Right cardiac atrium (tissue), 5 donors: Measurements from ENCODE around the gene TAOK3. TPM values are rescaled to one million over a fixed set of nuclear protein-coding genes. Genes with fewer than 3 reads are reported as not detected.

Experiments
- ATAC-seq, 2 donors: fragments of 200-7000 bp; cut with Tn5 transposase; one replicate each; pipeline versions ENCODE4 v1.8.0 to v1.9.1; 2020; ENCODE audit warnings: moderate library complexity in 2 of 2, mild to moderate bottlenecking in 1 of 2
- DNase-seq, 3 donors: peaks; one replicate each; pipeline ENCODE4 v3.0.0-alpha.2; 2020
- H3K27ac ChIP-seq: one replicate; pipeline ENCODE4 v1.5.1; 2013; ENCODE audit warnings: mild to moderate bottlenecking, low read length, control low read depth, moderate library complexity
- H3K27me3 ChIP-seq: one replicate; pipeline ENCODE4 v1.6.1; 2013; ENCODE audit not compliant: control insufficient read depth, insufficient read depth
- H3K4me1 ChIP-seq: one replicate; pipeline ENCODE4 v1.6.1; 2013; ENCODE audit warnings: low read length; ENCODE audit not compliant: control insufficient read depth, insufficient read depth
- H3K4me3 ChIP-seq: one replicate; pipeline ENCODE4 v1.5.1; 2013; ENCODE audit warnings: low read length, control low read depth
- H3K9me3 ChIP-seq: one replicate; pipeline ENCODE4 v1.6.1; 2013; ENCODE audit warnings: low read length; ENCODE audit not compliant: control insufficient read depth
- WGBS: extraction: QIAGEN DNeasy Blood & Tissue Kit; methylation state at CpG from one replicate; pipeline ENCODE4 v1.1.7; 2013; 5-methylcytosine and 5-hydroxymethylcytosine counted together
- intact Hi-C, 4 donors: fragments of 100-400 bp; cut with DNase I; formaldehyde crosslinking; loops; one replicate each; pipeline versions ENCODE4 v1.11.0 to v1.14.0; 2022 to 2023
- polyA plus RNA-seq: library from polyadenylated mRNA; stranded (reverse); fragments of 200-250 nt; gene quantifications from one replicate; pipeline ENCODE4 v1.2.3, GENCODE V29; 2013
- total RNA-seq, 4 donors: library from RNA; stranded (reverse); fragmentation: NEBNext Ultra II Directional; extraction: Animal tissue kit (Norgen Biotek cat#: 25700); gene quantifications; one replicate each; pipeline ENCODE4 v1.2.1, GENCODE V29; 2021
- donor health status: healthy with polysubstance abuse.
- donor health status: DM: no; HTN: yes; CAD: no.
- donor health status: DM: no; HTN: no; CAD: no.
- donor health status: DM: no; HTN: yes; CAD: no; lungs with severe emphysema.
- donor health status: DM: yes; HTN: yes; CAD: no.

Gene TAOK3
- total and polyA plus RNA-seq, 5 donors, result 16.9 to 29.1 (median 24.5) TPM

GRCh38 chr12:118397708-118398440 lies 25.2 kb upstream of the TAOK3 start:
- intact Hi-C loops, result loop anchor here in 1 of 4 donors (10.0 kb wide), 1 partner anchor 523 kb away; no protein-coding TSS in a partner anchor
- no peaks in the 10 kb centered on the region for H3K9me3 ChIP-seq
- H3K27ac ChIP-seq, result no peak overlapping the region
- H3K27me3 ChIP-seq, result no peaks in the 10 kb centered on the region
- ATAC-seq (peak; percentile 59 to 74), DNase-seq (no peak)
- WGBS, result 66% methylated on average over 10 of the region's 10 CpGs
- no peak overlapping the region for H3K4me3 ChIP-seq
- peaks cover 3% of the 10 kb centered on the region for H3K4me1 ChIP-seq

GRCh38 chr12:118391836-118392235 lies 19.1 kb upstream of the TAOK3 start:
- Histone ChIP-seq H3K4me3 (no peak overlapping the region), H3K4me1 (peaks cover 3% of the 10 kb centered on the region), H3K27ac (no peak overlapping the region), H3K9me3 (no peaks in the 10 kb centered on the region), H3K27me3 (no peaks in the 10 kb centered on the region)
- ATAC-seq (no peak), DNase-seq (no peak)
- 94% methylated on average over 1 of the region's 1 CpG for WGBS
- intact Hi-C loops, result loop anchor here in 1 of 4 donors (10.0 kb wide), 1 partner anchor 517 kb away; no protein-coding TSS in a partner anchor

- no peaks in the 10 kb centered on the region for H3K27me3 ChIP-seq
- no peak overlapping the region for H3K4me3 ChIP-seq
- 68% methylated on average over 2 of the region's 2 CpGs for WGBS
- no peaks in the 10 kb centered on the region for H3K9me3 ChIP-seq
- intact Hi-C loops, result loop anchor here in 1 of 4 donors (10.0 kb wide), 1 partner anchor 517 kb away; no protein-coding TSS in a partner anchor
- no peak overlapping the region for H3K27ac ChIP-seq
- no peak for DNase-seq
- peak; percentile 41 to 59 for ATAC-seq
- H3K4me1 ChIP-seq, result peaks cover 3% of the 10 kb centered on the region
These were observed 18.7 kb upstream of the TAOK3 start for GRCh38 chr12:118391424-118391823.

- H3K4me3 ChIP-seq, result peak overlapping the region; percentile 80
- intact Hi-C loops, result loop anchor here (5.0 kb wide), 2 partner anchors 196 to 256 kb away; no protein-coding TSS in a partner anchor
- 36% methylated on average over 8 of the region's 8 CpGs for WGBS
- no peaks in the 10 kb centered on the region for H3K4me1 ChIP-seq
- peak; percentile 41 to 79 (median 69) for DNase-seq
- H3K27me3 ChIP-seq, result no peaks in the 10 kb centered on the region
- no peak for ATAC-seq
- no peaks in the 10 kb centered on the region for H3K9me3 ChIP-seq
- no peak overlapping the region for H3K27ac ChIP-seq
These were observed 5.3 kb upstream of the TAOK3 start for GRCh38 chr12:118377884-118378470.

DNA sequence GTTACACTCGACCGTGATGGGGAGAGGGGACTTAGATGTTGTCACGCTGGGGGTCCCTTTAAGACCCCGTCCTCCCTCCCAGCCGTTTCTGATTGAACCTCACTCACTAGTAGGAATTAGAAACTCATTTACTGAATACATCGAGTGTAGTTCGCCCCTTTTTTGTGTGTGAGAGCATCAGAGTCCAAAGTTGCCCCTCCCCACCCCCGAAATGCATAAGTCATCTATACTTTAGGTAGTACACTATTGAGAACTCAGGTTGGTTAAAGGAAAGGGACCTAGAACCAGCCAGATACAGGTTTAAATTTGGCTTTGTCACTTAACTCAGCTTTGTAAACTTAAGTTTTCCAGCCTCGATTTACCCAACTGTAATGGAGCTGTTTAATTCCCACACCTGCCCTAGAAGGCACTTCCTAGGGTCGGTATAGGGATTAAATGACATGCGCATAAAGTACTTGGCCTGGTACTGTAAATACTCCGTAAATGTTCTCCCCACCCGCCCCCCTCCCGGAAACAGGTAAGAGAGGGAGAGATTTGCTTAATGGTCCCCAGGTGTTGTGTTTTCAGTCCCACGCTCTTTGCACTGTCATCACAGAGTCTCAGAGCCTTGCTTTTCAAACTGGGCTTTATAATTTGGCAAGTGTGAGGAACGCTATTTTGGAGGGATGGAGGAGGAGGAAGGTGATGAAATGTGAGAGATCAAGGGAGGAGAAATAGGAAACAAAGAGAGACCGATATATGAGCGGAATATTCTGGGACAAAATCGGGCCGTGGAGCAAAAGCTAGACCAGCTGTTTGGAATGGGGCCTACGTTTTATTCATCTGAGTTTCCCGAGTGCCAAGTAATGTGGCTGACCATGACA lies 4.5 kb upstream of the TAOK3 start:
- peak overlapping the region; percentile 80 for H3K4me3 ChIP-seq
- no peaks in the 10 kb centered on the region for H3K27me3 ChIP-seq
- peak overlapping the region; percentile 46 for H3K27ac ChIP-seq
- ATAC-seq (no peak), DNase-seq (no peak)
- no peaks in the 10 kb centered on the region for H3K9me3 ChIP-seq
- intact Hi-C loops, result loop anchor here (5.0 kb wide), 2 partner anchors 195 to 255 kb away; no protein-coding TSS in a partner anchor
- no peaks in the 10 kb centered on the region for H3K4me1 ChIP-seq
- WGBS, result 3% methylated on average over 22 of the region's 22 CpGs

GRCh38 chr12:118376089-118377020 lies 3.6 kb upstream of the TAOK3 start, which contains the start of gene SUDS3:
Gene SUDS3, plus strand, starts transcription at chr12:118376555. Its CDS starts 137 bp downstream, at chr12:118376692.
- Histone ChIP-seq H3K4me3 (peak within 1 kb of the TSS; percentile 80), H3K27ac (peak within 1 kb of the TSS; percentile 92), H3K27me3 (no peaks in the 10 kb centered on the region), H3K4me1 (no peaks in the 10 kb centered on the region), H3K9me3 (no peaks in the 10 kb centered on the region)
- peak; percentile 90 to 98 (median 97) for DNase-seq
- ATAC-seq, result peak; percentile 27 to 37
- under 1% methylated on average over 102 of the region's 102 CpGs for WGBS
- intact Hi-C loops, result loop anchor here (5.0 kb wide), 2 partner anchors 194 to 254 kb away; no protein-coding TSS in a partner anchor

DNA sequence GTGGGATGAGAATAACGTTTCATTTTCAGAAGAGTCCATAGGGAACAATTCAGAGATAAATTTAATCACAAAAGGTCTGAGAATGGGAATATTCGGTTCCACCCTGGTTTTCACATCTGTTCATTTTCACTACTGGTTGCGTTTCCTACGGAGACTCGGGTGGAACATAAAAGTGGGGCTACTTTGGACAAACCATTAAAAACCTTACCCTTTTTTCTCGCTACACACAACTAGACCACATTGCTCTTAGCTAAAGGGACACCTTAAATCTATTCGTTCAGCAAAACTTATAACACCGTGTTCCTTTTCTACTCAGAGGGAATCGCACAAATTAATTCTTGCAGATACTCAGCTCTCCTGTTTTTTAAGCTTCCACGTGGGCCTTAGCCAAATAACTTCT lies 2.6 kb upstream of the TAOK3 start:
- Histone ChIP-seq H3K9me3 (no peaks in the 10 kb centered on the region), H3K4me3 (no peak overlapping the region), H3K27ac (peak overlapping the region; percentile 51), H3K27me3 (no peaks in the 10 kb centered on the region), H3K4me1 (no peaks in the 10 kb centered on the region)
- DNase-seq (no peak), ATAC-seq (no peak)
- intact Hi-C loops, result loop anchor here (5.0 kb wide), 2 partner anchors 193 to 253 kb away; no protein-coding TSS in a partner anchor
- WGBS, result 68% methylated on average over 10 of the region's 10 CpGs

DNA sequence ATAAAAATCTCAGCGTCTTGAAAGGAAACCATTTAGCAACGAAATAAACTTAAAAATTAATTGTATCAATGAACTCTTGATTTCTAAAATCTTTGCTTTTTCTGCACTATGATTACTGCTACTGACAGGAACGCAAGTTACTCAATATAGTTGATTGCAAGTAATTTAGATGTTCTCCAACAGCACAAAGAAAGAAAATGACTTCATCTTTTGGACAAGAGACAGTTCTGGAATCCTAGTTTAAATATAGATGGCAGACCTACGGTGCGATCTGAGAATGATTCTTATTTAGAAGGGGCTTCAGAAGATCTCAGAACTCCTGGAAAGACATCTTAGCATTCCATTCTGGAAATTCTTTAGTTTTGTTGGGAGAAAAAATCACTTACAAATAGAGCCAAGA lies 2.2 kb upstream of the TAOK3 start:
- ATAC-seq, result no peak

DNA sequence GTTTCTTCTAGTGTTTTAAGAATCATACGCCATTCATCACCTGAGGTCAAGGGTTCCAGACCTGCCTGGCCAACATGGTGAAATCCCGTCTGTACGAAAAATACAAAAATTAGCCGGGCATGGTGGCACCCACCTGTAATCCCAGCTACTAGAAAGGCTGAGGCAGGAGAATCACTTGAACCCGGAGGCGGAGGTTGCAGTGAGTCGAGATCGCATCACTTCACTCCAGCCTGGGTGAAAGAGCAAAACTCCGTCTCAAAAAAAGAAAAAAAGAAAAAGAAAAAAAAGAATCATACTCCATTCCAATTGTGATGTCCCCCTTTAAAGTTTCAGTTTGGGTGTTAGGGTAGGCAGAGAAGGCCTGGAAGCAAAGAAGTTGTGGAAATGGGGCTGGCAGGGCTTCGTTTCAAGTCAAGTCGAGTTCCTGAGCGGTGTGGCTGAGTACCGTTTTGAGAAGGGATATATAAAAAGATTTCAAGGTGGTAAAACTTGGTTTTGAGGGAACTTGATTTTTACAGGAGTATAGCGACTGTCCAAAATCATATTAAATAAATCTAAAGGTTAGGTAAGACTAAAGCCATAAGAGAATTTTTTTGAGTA lies 1.5 kb upstream of the TAOK3 start:
- intact Hi-C loops, result loop anchor here in 2 of 4 donors (5.0 kb wide), 1 partner anchor 182 kb away; no protein-coding TSS in a partner anchor
- Histone ChIP-seq H3K27ac (peak overlapping the region; percentile 73), H3K4me1 (no peaks in the 10 kb centered on the region), H3K27me3 (no peaks in the 10 kb centered on the region), H3K4me3 (no peak overlapping the region), H3K9me3 (no peaks in the 10 kb centered on the region)
- no peak for DNase-seq
- no peak for ATAC-seq
- WGBS, result 92% methylated on average over 14 of the region's 14 CpGs

More for the DNA sequence above, 2.2 kb upstream of the TAOK3 start:
- H3K4me3 ChIP-seq, result no peak overlapping the region
- no peak for DNase-seq
- H3K9me3 ChIP-seq, result no peaks in the 10 kb centered on the region
- H3K27me3 ChIP-seq, result no peaks in the 10 kb centered on the region
- H3K4me1 ChIP-seq, result no peaks in the 10 kb centered on the region
- 53% methylated on average over 5 of the region's 5 CpGs for WGBS
- no peak overlapping the region for H3K27ac ChIP-seq
- intact Hi-C loops, result loop anchor here (5.0 kb wide), 3 partner anchors 183 to 253 kb away; no protein-coding TSS in a partner anchor
